Measurements from ENCODE around the gene GABPA. TPM values are rescaled to one million over a fixed set of nuclear protein-coding genes. Genes with fewer than 3 reads are reported as not detected.
"Not testable (repeated sequence)": the region's sequence is repeated elsewhere in the genome, so short reads cannot be mapped to it uniquely, and the experiment has no call there.

GABPA gene
- total RNA-seq, 1 experiment from 2014 or later, result 17.6 TPM

DNA sequence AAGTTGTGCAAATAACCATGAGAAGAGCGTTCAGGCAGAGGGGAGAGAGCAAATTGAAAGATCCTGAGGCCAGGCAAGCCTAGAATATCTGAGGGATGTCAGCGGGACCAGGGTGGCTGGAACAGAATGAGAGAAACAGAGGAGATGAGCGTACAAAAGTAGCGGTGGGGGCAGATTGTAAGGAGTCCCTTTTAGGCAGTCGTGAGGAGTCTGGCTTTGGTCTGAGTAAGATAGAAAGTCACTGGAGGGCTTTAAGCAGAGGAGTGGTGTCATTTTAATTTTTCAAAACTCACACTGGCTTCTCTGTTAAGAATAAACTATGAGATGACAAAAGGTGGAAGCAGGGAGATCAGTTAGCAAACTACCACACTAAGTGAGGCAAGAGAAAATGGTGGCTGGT is 24.2 kb upstream of the GABPA start:
- Histone ChIP-seq H3K36me3 (ENCODE audit: control insufficient read depth, insufficient read depth, low read length) (no peaks in the 10 kb centered on the region), H3K9me3 (ENCODE audit: control insufficient read depth, insufficient read depth, low read depth, low read length) (no peaks in the 10 kb centered on the region), H3K4me1 (ENCODE audit: control insufficient read depth, insufficient read depth, low read length) (no peaks in the 10 kb centered on the region), H3K4me3 (ENCODE audit: low read depth in 2 of 2, low read length in 2 of 2) (no peak overlapping the region), H3K27ac (ENCODE audit: low read length) (no peak overlapping the region), H3K27me3 (ENCODE audit: control insufficient read depth, insufficient read depth, low read length) (no peaks in the 10 kb centered on the region)
- intact Hi-C loops (cut with micrococcal nuclease; ENCODE audit: unreplicated experiment) (no loop called here), in situ Hi-C loops (cut with HindIII; ENCODE audit: low pct_unique_long_range_greater_than_20kb, low sequenced_read_pairs) (no loop called here)
- no peak for DNase-seq (ENCODE audit: low read depth, low spot score)
- BruUV-seq (replicated peaks), result no TSS peak
- POLR2A ChIA-PET, result no interaction called here
- TF ChIP-seq, protein P1, sequence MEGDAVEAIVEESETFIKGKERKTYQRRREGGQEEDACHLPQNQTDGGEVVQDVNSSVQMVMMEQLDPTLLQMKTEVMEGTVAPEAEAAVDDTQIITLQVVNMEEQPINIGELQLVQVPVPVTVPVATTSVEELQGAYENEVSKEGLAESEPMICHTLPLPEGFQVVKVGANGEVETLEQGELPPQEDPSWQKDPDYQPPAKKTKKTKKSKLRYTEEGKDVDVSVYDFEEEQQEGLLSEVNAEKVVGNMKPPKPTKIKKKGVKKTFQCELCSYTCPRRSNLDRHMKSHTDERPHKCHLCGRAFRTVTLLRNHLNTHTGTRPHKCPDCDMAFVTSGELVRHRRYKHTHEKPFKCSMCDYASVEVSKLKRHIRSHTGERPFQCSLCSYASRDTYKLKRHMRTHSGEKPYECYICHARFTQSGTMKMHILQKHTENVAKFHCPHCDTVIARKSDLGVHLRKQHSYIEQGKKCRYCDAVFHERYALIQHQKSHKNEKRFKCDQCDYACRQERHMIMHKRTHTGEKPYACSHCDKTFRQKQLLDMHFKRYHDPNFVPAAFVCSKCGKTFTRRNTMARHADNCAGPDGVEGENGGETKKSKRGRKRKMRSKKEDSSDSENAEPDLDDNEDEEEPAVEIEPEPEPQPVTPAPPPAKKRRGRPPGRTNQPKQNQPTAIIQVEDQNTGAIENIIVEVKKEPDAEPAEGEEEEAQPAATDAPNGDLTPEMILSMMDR (IDR thresholded peaks at IDR 0.05), result no peak
- TF ChIP-seq, protein P2, sequence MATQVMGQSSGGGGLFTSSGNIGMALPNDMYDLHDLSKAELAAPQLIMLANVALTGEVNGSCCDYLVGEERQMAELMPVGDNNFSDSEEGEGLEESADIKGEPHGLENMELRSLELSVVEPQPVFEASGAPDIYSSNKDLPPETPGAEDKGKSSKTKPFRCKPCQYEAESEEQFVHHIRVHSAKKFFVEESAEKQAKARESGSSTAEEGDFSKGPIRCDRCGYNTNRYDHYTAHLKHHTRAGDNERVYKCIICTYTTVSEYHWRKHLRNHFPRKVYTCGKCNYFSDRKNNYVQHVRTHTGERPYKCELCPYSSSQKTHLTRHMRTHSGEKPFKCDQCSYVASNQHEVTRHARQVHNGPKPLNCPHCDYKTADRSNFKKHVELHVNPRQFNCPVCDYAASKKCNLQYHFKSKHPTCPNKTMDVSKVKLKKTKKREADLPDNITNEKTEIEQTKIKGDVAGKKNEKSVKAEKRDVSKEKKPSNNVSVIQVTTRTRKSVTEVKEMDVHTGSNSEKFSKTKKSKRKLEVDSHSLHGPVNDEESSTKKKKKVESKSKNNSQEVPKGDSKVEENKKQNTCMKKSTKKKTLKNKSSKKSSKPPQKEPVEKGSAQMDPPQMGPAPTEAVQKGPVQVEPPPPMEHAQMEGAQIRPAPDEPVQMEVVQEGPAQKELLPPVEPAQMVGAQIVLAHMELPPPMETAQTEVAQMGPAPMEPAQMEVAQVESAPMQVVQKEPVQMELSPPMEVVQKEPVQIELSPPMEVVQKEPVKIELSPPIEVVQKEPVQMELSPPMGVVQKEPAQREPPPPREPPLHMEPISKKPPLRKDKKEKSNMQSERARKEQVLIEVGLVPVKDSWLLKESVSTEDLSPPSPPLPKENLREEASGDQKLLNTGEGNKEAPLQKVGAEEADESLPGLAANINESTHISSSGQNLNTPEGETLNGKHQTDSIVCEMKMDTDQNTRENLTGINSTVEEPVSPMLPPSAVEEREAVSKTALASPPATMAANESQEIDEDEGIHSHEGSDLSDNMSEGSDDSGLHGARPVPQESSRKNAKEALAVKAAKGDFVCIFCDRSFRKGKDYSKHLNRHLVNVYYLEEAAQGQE (IDR thresholded peaks at IDR 0.05; ENCODE audit: insufficient read depth in 1 of 2, low read depth in 2 of 2, low read length in 1 of 2), result no peak
- TF ChIP-seq SIN3A (IDR thresholded peaks at IDR 0.05; ENCODE audit: borderline replicate concordance, insufficient read depth, low read depth, low read length) (no peak), TCF7L2 (IDR thresholded peaks at IDR 0.05; ENCODE audit: low read depth, low read length) (no peak), POLR2AphosphoS5 (IDR thresholded peaks at IDR 0.05; ENCODE audit: low read depth, low read length) (no peak)
- CTCF ChIA-PET, result no interaction called here
- no peak for ATAC-seq

DNA sequence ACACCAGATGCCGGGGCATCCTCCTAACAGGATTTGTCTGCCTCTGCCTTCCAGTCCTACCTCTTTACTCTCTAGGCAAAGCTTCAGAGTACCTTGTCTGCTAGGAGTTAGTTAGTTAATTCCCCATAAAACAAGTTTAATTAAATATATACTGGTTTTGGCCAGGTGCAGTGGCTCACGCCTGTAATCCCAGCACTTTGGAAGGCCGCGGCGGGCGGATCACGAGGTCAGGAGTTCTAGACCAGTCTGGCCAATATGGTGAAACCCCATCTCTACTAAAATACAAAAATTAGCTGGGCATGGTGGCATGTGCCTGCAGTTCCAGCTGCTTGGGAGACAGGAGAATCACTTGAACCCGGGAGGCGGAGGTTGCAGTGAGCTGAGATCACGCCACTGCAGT is 20.7 kb upstream of the GABPA start:
- ATAC-seq; DNase-seq (ENCODE audit: low read depth, low spot score); intact Hi-C loops (cut with micrococcal nuclease; ENCODE audit: unreplicated experiment); BruUV-seq (replicated peaks); in situ Hi-C loops (cut with HindIII; ENCODE audit: low pct_unique_long_range_greater_than_20kb, low sequenced_read_pairs); H3K36me3 ChIP-seq (ENCODE audit: control insufficient read depth, insufficient read depth, low read length); H3K4me1 ChIP-seq (ENCODE audit: control insufficient read depth, insufficient read depth, low read length); CTCF ChIA-PET; POLR2A ChIA-PET; H3K9me3 ChIP-seq (ENCODE audit: control insufficient read depth, insufficient read depth, low read depth, low read length); H3K27ac ChIP-seq (ENCODE audit: low read length); H3K4me3 ChIP-seq (ENCODE audit: low read depth in 2 of 2, low read length in 2 of 2); H3K27me3 ChIP-seq (ENCODE audit: control insufficient read depth, insufficient read depth, low read length): not testable (repeated sequence)

DNA sequence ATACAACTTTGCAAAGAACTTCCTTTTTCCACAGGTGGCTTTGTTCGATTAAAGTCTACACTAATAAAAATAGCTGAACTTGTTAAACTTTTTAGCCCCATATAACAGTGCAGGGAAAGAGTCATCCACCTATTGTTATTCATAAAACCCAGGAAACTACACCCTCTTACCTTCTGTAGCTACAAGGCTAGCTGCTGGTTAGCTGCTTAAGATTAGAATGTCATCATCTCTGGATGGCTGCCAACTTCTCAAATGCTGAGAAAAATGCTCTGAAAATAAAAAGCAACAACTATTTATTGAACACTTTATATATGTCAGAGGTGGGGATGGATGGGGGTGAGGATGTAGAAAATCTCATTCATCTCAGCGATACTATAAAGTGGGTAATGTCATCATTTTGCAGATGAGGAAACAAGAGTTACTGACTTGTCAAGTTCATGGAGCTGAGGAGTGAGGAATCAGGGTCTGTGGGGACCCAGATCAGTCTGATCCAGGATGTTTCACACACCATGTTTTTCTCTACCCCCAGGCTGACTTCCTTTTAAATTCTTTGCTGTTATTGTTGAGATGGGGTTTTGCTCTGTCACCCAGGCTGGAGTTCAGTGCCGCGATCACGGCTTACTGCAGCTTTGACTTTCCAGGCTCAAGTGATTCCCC is 17.2 kb upstream of the GABPA start:
- in situ Hi-C loops (cut with HindIII; ENCODE audit: low pct_unique_long_range_greater_than_20kb, low sequenced_read_pairs) (no loop called here), intact Hi-C loops (cut with micrococcal nuclease; ENCODE audit: unreplicated experiment) (no loop called here)
- Histone ChIP-seq H3K27me3 (ENCODE audit: control insufficient read depth, insufficient read depth, low read length) (no peaks in the 10 kb centered on the region), H3K27ac (ENCODE audit: low read length) (no peak overlapping the region), H3K36me3 (ENCODE audit: control insufficient read depth, insufficient read depth, low read length) (0 out of 2 replicates have a peak, but pooled peaks cover 3% of the 10 kb centered on the region), H3K9me3 (ENCODE audit: control insufficient read depth, insufficient read depth, low read depth, low read length) (no peaks in the 10 kb centered on the region), H3K4me1 (ENCODE audit: control insufficient read depth, insufficient read depth, low read length) (no peaks in the 10 kb centered on the region), H3K4me3 (ENCODE audit: low read depth in 2 of 2, low read length in 2 of 2) (no peak overlapping the region)
- DNase-seq (ENCODE audit: low read depth, low spot score) (no peak), ATAC-seq (no peak)
- no TSS peak for BruUV-seq (replicated peaks)
- CTCF ChIA-PET, result no interaction called here
- TF ChIP-seq SIN3A (IDR thresholded peaks at IDR 0.05; ENCODE audit: borderline replicate concordance, insufficient read depth, low read depth, low read length) (no peak), POLR2AphosphoS5 (IDR thresholded peaks at IDR 0.05; ENCODE audit: low read depth, low read length) (no peak), TCF7L2 (IDR thresholded peaks at IDR 0.05; ENCODE audit: low read depth, low read length) (no peak)
- TF ChIP-seq, protein P1 (IDR thresholded peaks at IDR 0.05), result no peak
- TF ChIP-seq, protein P2 (IDR thresholded peaks at IDR 0.05; ENCODE audit: insufficient read depth in 1 of 2, low read depth in 2 of 2, low read length in 1 of 2), result no peak
- POLR2A ChIA-PET, result no interaction called here
